GM12878 (cell line): ENCODE results near the gene CKMT2. TPM values are rescaled to one million over a fixed set of nuclear protein-coding genes. Genes with fewer than 3 reads are reported as not detected.

ENCODE experiments used
- ELK1 ChIP-seq: IDR thresholded peaks from 2 replicates; pipeline ENCODE4 v1.6.1; 2012; ENCODE audit warnings: low read depth, low read length, improper control_type of control experiment
- HCFC1 ChIP-seq: fragments of 150-350 bp; IDR thresholded peaks from 2 replicates; pipeline ENCODE4 v1.6.1; 2014; ENCODE audit warnings: low read length
- MEF2B ChIP-seq: fragments of 450-650 bp; IDR thresholded peaks from 2 replicates; pipeline ENCODE4 v1.6.1; 2018; ENCODE audit warnings: mild to moderate bottlenecking, moderate library complexity; ENCODE audit not compliant: partially characterized antibody, poor library complexity, severe bottlenecking
- SRF ChIP-seq, 2 experiments: IDR thresholded peaks; 2 replicates each; pipeline ENCODE4 v1.6.1; 2011; ENCODE audit warnings: low read depth in 2 of 2, low read length in 2 of 2, mild to moderate bottlenecking in 1 of 2, moderate library complexity in 1 of 2
- polyA plus RNA-seq, 11 experiments: library from polyadenylated mRNA; depleted of rRNA in 4 of 11; unstranded in 6 of 11; stranded (reverse) in 5 of 11; fragments of >200 nt; fragmentation: Nextera tagmentation in 4 of 11; fragmentation: Illumina TruSeq in 1 of 11; extraction: Ambion mirVana in 4 of 11; extraction: Trizol in 1 of 11; gene quantifications; 1 replicate in 1 of 11; 2 replicates in 10 of 11; pipeline versions ENCODE4 v1.2.1 to v1.2.3, GENCODE V29; 2011 to 2016; ENCODE audit warnings: inconsistent platforms in 2 of 11, missing spikeins in 2 of 11, low read depth in 1 of 11
- total RNA-seq, 4 experiments: library from RNA; depleted of rRNA in 3 of 4; stranded (reverse); fragments of >200 nt in 3 of 4; fragmentation: Illumina TruSeq in 1 of 4; extraction: Trizol in 1 of 4; gene quantifications; 2 replicates each; pipeline versions ENCODE4 v1.2.1 to v1.2.3, GENCODE V29; 2013 to 2021
- TF ChIP-seq, protein P1 (sequence below): fragments of 450-650 bp; IDR thresholded peaks from 2 replicates; pipeline ENCODE4 v1.6.1; 2017; ENCODE audit warnings: borderline replicate concordance
- TF ChIP-seq, protein P2 (sequence below): fragments of 450-650 bp; IDR thresholded peaks from 2 replicates; pipeline ENCODE4 v1.6.1; 2018; ENCODE audit warnings: borderline replicate concordance, mild to moderate bottlenecking; ENCODE audit not compliant: partially characterized antibody

Gene CKMT2
- total and polyA plus RNA-seq, 10 of the 15 experiments (the other 5 are each of a cell fraction or from before 2014, with no cell fraction given): 0.70 to 1.2 TPM; not detected in 8

GRCh38 chr5:81301271-81302015 lies 68.3 kb downstream of the CKMT2 start, which contains the start of gene ZCCHC9 (continued):
- TF ChIP-seq, protein P1, sequence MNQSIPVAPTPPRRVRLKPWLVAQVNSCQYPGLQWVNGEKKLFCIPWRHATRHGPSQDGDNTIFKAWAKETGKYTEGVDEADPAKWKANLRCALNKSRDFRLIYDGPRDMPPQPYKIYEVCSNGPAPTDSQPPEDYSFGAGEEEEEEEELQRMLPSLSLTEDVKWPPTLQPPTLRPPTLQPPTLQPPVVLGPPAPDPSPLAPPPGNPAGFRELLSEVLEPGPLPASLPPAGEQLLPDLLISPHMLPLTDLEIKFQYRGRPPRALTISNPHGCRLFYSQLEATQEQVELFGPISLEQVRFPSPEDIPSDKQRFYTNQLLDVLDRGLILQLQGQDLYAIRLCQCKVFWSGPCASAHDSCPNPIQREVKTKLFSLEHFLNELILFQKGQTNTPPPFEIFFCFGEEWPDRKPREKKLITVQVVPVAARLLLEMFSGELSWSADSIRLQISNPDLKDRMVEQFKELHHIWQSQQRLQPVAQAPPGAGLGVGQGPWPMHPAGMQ: no peak
- peak; percentile 86 for TF ChIP-seq ELK1
- TF ChIP-seq HCFC1: peak; percentile 66
- TF ChIP-seq, protein P2, sequence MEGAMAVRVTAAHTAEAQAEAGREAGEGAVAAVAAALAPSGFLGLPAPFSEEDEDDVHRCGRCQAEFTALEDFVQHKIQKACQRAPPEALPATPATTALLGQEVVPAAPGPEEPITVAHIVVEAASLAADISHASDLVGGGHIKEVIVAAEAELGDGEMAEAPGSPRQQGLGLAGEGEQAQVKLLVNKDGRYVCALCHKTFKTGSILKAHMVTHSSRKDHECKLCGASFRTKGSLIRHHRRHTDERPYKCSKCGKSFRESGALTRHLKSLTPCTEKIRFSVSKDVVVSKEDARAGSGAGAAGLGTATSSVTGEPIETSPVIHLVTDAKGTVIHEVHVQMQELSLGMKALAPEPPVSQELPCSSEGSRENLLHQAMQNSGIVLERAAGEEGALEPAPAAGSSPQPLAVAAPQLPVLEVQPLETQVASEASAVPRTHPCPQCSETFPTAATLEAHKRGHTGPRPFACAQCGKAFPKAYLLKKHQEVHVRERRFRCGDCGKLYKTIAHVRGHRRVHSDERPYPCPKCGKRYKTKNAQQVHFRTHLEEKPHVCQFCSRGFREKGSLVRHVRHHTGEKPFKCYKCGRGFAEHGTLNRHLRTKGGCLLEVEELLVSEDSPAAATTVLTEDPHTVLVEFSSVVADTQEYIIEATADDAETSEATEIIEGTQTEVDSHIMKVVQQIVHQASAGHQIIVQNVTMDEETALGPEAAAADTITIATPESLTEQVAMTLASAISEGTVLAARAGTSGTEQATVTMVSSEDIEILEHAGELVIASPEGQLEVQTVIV: no peak
- peak in 1 of 2 experiments; percentile 77; a peak in 2 of 4 replicates for TF ChIP-seq SRF (IDR thresholded peaks at IDR 0.05; ENCODE audit: low read depth in 2 of 2, low read length in 2 of 2)
- peak; percentile 25 for TF ChIP-seq MEF2B
